DOHH2 (cell line): ENCODE data around the gene SCAMP3.

Experiments used
- H3F3A ChIP-seq: fragments of 200-600 bp; sonication (generic), shearing (Covaris generic); 2 replicates; pipeline ENCODE4 v1.6.0; 2016; ENCODE audit warnings: antibody characterized with exemption, mild to moderate bottlenecking; ENCODE audit not compliant: control insufficient read depth, insufficient read depth
- H3K27ac ChIP-seq: fragments of 200-600 bp; sonication (generic); 2 replicates; pipeline ENCODE4 v1.5.1; 2014; ENCODE audit warnings: low read depth, mild to moderate bottlenecking, low read length, moderate library complexity
- H3K27me3 ChIP-seq: fragments of 200-600 bp; sonication (generic); 2 replicates; pipeline ENCODE4 v1.6.1; 2014; ENCODE audit warnings: mild to moderate bottlenecking, low read length, mixed read lengths; ENCODE audit not compliant: control insufficient read depth
- H3K36me3 ChIP-seq: fragments of 200-600 bp; sonication (generic); 2 replicates; pipeline ENCODE4 v1.6.1; 2014; ENCODE audit warnings: mild to moderate bottlenecking, low read length, moderate library complexity, mixed read lengths; ENCODE audit not compliant: control insufficient read depth
- H3K4me1 ChIP-seq: fragments of 200-600 bp; sonication (generic); 2 replicates; pipeline ENCODE4 v1.6.1; 2014; ENCODE audit warnings: mild to moderate bottlenecking, low read length, mixed read lengths; ENCODE audit not compliant: control insufficient read depth
- H3K4me2 ChIP-seq: fragments of 200-600 bp; sonication (generic); 2 replicates; pipeline ENCODE4 v1.6.0; 2014; ENCODE audit warnings: mild to moderate bottlenecking, low read length, moderate library complexity
- H3K4me3 ChIP-seq: fragments of 200-600 bp; sonication (generic); 2 replicates; pipeline ENCODE4 v1.5.1; 2014; ENCODE audit warnings: mild to moderate bottlenecking, low read length, mixed read lengths
- H3K79me2 ChIP-seq: fragments of 200-600 bp; sonication (generic); 2 replicates; pipeline ENCODE4 v1.6.1; 2014; ENCODE audit warnings: mild to moderate bottlenecking, low read length, mixed read lengths; ENCODE audit not compliant: control insufficient read depth
- H3K9me2 ChIP-seq: fragments of 200-600 bp; sonication (generic); replicated peaks from 2 replicates; pipeline ENCODE4 v1.6.1; 2014; ENCODE audit warnings: mild to moderate bottlenecking, low read length, mixed read lengths; ENCODE audit not compliant: control insufficient read depth
- H3K9me3 ChIP-seq: fragments of 200-600 bp; sonication (generic); 2 replicates; pipeline ENCODE4 v1.6.1; 2014; ENCODE audit warnings: antibody characterized with exemption, low read length, mixed read lengths; ENCODE audit not compliant: control insufficient read depth, insufficient read depth
- H4K20me1 ChIP-seq: fragments of 200-600 bp; sonication (generic); 2 replicates; pipeline ENCODE4 v1.6.0; 2014; ENCODE audit warnings: low read depth, mild to moderate bottlenecking, antibody characterized with exemption, low read length, moderate library complexity; ENCODE audit not compliant: control insufficient read depth, insufficient read depth
- EZH2phosphoT487 ChIP-seq: fragments of 200-600 bp; sonication (generic); IDR thresholded peaks from 2 replicates; pipeline ENCODE4 v1.6.1; 2017; ENCODE audit warnings: borderline replicate concordance, mild to moderate bottlenecking, antibody characterized with exemption, low read length, moderate library complexity, mixed read lengths
- TF ChIP-seq, protein P1 (sequence below): fragments of 200-600 bp; sonication (generic); IDR thresholded peaks from one replicate; pipeline ENCODE4 v1.5.1; 2014; ENCODE audit warnings: antibody characterized with exemption, mild to moderate bottlenecking, low read depth, low read length; ENCODE audit not compliant: poor library complexity, severe bottlenecking

Gene SCAMP3

DNA sequence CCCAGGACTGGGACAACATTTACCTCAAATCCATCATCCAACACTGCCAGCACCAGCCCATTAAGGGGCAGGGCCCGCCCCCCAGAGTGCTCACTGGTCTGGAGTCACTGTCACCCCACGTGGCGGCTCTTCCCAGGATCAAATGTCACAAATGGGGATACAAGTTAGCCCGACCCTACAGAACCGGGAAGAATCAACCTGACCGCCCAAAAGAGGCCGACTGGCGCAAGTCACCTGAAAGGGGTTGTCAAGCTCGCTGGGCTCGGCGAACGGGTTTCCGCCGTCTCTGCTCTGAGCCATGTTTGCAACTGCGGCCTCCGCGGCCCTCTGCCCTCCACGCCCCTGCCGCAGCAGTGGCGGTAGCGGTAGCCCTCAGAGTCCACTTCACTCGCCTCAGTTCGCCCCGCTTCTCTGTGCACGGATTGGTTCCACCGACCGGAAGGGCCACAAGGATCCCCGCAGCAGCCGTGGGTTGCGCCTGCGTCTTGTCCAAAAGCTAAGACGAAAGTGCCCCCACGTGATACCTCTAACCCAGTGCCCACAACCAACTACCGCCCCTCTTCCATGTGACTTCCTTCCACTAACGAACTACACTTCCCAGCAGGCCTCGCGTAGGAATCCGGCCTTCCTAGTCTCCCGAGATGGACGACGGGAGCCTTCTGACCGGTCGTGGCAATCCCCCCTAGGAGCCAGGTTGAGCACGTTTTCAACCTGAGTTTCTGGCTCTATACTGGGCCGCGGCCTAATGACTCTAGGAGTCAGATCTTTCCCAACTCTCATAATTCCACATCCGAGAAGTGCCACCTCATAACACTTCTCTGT, at the start of gene SCAMP3:
TSS of gene SCAMP3 (minus strand) at position 509 of the 822 bp plus-strand sequence. CDS start at position 300, 209 bp downstream.
- Histone ChIP-seq H3K79me2 (peaks cover 21% of the 10 kb centered on the region), H3K9me2 (no peaks in the 10 kb centered on the region), H3K27me3 (no peaks in the 10 kb centered on the region), H4K20me1 (no peaks in the 10 kb centered on the region), H3K27ac (peak within 1 kb of the TSS; percentile 34), H3K4me1 (peaks cover 19% of the 10 kb centered on the region), H3K4me3 (peak within 1 kb of the TSS; percentile 84), H3F3A (peaks cover 37% of the 10 kb centered on the region), H3K9me3 (no peaks in the 10 kb centered on the region), H3K36me3 (peaks cover 72% of the 10 kb centered on the region), H3K4me2 (peak within 1 kb of the TSS; percentile 91)
- TF ChIP-seq EZH2phosphoT487, result no peak
- TF ChIP-seq, protein P1, sequence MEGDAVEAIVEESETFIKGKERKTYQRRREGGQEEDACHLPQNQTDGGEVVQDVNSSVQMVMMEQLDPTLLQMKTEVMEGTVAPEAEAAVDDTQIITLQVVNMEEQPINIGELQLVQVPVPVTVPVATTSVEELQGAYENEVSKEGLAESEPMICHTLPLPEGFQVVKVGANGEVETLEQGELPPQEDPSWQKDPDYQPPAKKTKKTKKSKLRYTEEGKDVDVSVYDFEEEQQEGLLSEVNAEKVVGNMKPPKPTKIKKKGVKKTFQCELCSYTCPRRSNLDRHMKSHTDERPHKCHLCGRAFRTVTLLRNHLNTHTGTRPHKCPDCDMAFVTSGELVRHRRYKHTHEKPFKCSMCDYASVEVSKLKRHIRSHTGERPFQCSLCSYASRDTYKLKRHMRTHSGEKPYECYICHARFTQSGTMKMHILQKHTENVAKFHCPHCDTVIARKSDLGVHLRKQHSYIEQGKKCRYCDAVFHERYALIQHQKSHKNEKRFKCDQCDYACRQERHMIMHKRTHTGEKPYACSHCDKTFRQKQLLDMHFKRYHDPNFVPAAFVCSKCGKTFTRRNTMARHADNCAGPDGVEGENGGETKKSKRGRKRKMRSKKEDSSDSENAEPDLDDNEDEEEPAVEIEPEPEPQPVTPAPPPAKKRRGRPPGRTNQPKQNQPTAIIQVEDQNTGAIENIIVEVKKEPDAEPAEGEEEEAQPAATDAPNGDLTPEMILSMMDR, result no peak

DNA sequence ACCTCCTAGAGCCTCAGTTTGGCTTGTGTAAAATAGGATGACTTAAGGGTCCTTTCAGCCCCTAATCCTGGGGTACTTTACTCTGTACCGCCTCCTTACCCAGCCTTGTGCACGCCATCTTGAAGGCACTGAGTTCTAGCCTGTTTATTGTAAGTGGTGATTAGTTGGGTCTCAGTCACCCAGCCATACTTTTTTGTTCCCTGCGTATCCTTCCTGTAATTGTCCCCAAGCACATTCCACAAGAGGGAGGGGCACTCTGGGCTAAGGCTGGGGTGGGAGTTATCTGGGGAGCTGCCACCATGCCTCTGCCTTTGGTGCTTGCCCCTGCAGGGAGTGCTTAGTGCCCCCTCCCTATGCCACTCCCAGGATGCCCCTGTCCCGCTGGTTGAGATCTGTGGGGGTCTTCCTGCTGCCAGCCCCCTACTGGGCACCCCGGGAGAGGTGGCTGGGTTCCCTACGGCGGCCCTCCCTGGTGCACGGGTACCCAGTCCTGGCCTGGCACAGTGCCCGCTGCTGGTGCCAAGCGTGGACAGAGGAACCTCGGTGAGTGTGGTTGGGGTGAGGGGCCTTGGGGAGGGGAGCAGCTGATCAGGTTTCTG, 47.4 kb upstream of the SCAMP3 start:
- peak overlapping the region; percentile 91 for H3K4me3 ChIP-seq
- H4K20me1 ChIP-seq, result peaks cover 7% of the 10 kb centered on the region; the same call in 1 of the 2 replicates
- H3F3A ChIP-seq, result peaks cover 6% of the 10 kb centered on the region
- no peaks in the 10 kb centered on the region for H3K9me2 ChIP-seq
- H3K36me3 ChIP-seq, result peaks cover 56% of the 10 kb centered on the region
- no peaks in the 10 kb centered on the region for H3K27me3 ChIP-seq
- peak overlapping the region; percentile 97 for H3K4me2 ChIP-seq
- peak overlapping the region; percentile 98 for H3K27ac ChIP-seq
- H3K4me1 ChIP-seq, result peaks cover 34% of the 10 kb centered on the region
- H3K9me3 ChIP-seq, result no peaks in the 10 kb centered on the region
- H3K79me2 ChIP-seq, result peaks cover 54% of the 10 kb centered on the region
- no peak for TF ChIP-seq EZH2phosphoT487
- TF ChIP-seq, protein P1, result peak; percentile 35

DNA sequence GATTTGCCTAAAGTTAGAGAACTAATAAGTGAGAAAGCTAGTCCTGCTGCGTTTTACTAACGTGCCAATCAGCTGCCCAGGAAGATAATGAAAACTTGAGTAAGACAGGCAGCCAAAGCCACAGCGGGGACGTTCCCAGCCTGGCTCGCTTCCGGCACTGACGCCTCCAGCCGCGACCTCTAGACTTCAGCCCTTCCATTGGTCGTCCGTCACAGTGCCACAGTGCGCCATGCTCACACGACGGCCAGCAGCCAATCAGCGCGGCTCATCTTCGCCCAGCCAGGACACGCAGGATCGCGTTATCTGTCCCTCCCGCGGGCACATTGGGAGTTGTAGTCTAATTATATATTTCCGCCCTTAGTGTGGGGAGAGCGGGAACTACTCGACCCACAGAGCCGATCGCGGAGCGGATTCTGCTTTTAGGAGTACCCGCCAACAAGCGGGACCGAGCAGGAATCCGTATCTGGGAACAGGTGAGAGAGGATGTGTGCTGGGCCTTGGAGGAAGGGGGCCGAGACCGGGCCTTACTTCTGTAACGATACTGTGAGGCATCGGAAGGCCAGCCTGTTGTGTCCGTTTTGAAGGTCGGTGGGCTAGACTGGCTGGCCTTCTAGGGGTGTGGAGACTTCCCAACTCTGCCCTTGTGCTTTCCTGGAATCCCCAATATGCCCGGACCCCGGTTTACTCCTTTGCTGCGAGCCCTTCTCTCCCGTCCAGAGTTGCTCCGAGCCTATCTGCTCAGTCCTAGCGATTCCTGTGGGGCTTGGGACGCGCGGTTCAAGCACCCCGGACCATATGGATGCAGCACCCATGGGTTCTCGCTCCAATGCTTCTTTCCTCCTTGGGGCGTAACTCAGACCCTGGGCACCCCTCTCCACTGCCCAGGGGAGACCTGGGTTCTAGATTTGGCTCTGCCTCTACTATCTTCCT, 46.6 kb upstream of the SCAMP3 start, which contains the start of gene FDPS:
TSS of gene FDPS (plus strand) at position 374 of the 930 bp plus-strand sequence. CDS start 924 bp downstream, outside the sequence.
- Histone ChIP-seq H3K4me3 (peak within 1 kb of the TSS; percentile 91), H4K20me1 (peaks cover 7% of the 10 kb centered on the region; the same call in 1 of the 2 replicates), H3K27ac (peak within 1 kb of the TSS; percentile 98), H3K79me2 (peaks cover 50% of the 10 kb centered on the region), H3K27me3 (no peaks in the 10 kb centered on the region), H3K4me2 (peak within 1 kb of the TSS; percentile 97), H3F3A (peaks cover 6% of the 10 kb centered on the region), H3K9me3 (no peaks in the 10 kb centered on the region), H3K9me2 (no peaks in the 10 kb centered on the region), H3K36me3 (peaks cover 50% of the 10 kb centered on the region), H3K4me1 (peaks cover 34% of the 10 kb centered on the region)
- TF ChIP-seq, protein P1, result no peak
